NT2/D1 (cell line): Measurements from ENCODE around the gene OSGIN1.

Experiments used
- DNase-seq: peaks from one replicate; pipeline ENCODE4 v3.0.0-alpha.2; 2011; ENCODE audit warnings: low read depth, low spot score
- H3K27me3 ChIP-seq: 2 replicates; pipeline ENCODE4 v1.6.0; 2011; ENCODE audit warnings: mild to moderate bottlenecking; ENCODE audit not compliant: insufficient read length, insufficient read depth
- H3K36me3 ChIP-seq: 2 replicates; pipeline ENCODE4 v1.6.1; 2011; ENCODE audit warnings: mild to moderate bottlenecking, low read length, mixed read lengths; ENCODE audit not compliant: insufficient read depth, insufficient read length
- H3K4me1 ChIP-seq: 2 replicates; pipeline ENCODE4 v1.5.1; 2011; ENCODE audit not compliant: insufficient read depth, insufficient read length
- H3K4me3 ChIP-seq: 2 replicates; pipeline ENCODE4 v1.5.1; 2011; ENCODE audit warnings: low read depth; ENCODE audit not compliant: insufficient read length
- H3K9ac ChIP-seq: 2 replicates; pipeline ENCODE4 v1.6.0; 2011; ENCODE audit warnings: low read depth; ENCODE audit not compliant: insufficient read length
- H3K9me3 ChIP-seq: 2 replicates; pipeline ENCODE4 v1.5.1; 2011; ENCODE audit warnings: mild to moderate bottlenecking, low read length; ENCODE audit not compliant: insufficient read depth
- SUZ12 ChIP-seq: IDR thresholded peaks from 2 replicates; pipeline ENCODE4 v1.6.1; 2011; ENCODE audit not compliant: insufficient read length, insufficient read depth; ENCODE audit errors: extremely low read depth
- YY1 ChIP-seq: IDR thresholded peaks from 2 replicates; pipeline ENCODE4 v1.6.1; 2011; ENCODE audit not compliant: insufficient read length, insufficient read depth
- ZNF274 ChIP-seq: IDR thresholded peaks from 2 replicates; pipeline ENCODE4 v1.6.1; 2011; ENCODE audit warnings: mild to moderate bottlenecking, low read depth, low read length

Gene OSGIN1

DNA sequence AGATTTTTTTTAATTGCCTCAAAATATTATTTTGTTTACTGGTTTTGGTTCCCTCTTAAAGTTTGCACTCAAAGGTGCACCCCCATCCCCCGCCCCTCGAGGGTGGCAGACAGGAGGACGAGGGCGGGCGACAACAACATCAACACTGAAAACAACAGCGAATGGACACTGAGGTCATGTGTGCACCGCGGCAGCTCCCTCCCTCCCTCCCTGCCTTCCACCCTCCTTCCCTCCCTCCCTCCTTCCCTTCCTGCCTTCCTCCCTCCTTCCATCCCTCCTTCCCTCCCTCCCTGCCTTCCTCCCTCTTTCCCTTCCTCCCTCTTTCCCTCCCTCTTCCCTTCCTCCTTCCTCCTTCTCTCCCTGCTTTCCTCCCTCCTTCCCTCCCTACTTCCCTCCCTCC is 1.5 kb upstream of the OSGIN1 start:
- no peak overlapping the region for H3K4me3 ChIP-seq
- no peak for DNase-seq
- H3K9ac ChIP-seq: no peak overlapping the region
- H3K27me3 ChIP-seq: peaks cover 12% of the 10 kb centered on the region
- H3K36me3 ChIP-seq: no peaks in the 10 kb centered on the region
- TF ChIP-seq ZNF274 (no peak), YY1 (no peak), SUZ12 (no peak)
- H3K9me3 ChIP-seq: no peaks in the 10 kb centered on the region
- H3K4me1 ChIP-seq: peaks cover 16% of the 10 kb centered on the region

DNA sequence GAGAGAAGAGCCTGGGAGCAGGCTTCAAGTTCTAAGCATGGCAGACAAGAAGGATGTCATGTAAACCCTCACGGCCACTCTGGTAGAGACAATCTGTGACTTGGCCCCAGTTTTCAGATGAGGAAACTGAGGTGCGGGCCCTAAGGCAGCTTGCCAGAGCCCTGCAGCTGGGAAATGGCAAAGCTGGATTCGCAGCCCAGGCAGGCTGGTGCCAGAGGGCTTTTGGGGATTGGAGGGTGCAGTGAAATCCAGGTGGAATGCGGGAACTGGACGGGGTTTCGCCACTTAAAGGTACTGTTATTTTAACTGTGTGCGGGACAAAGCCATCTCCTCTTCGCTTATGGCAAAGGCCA is 477 bp upstream of the OSGIN1 start:
- Histone ChIP-seq H3K4me1 (peaks cover 16% of the 10 kb centered on the region), H3K36me3 (no peaks in the 10 kb centered on the region), H3K27me3 (peaks cover 13% of the 10 kb centered on the region), H3K9ac (peak overlapping the region; percentile 61), H3K9me3 (no peaks in the 10 kb centered on the region), H3K4me3 (peak overlapping the region; percentile 58)
- no peak for DNase-seq
- no peak for TF ChIP-seq SUZ12
- TF ChIP-seq YY1: no peak
- no peak for TF ChIP-seq ZNF274

DNA sequence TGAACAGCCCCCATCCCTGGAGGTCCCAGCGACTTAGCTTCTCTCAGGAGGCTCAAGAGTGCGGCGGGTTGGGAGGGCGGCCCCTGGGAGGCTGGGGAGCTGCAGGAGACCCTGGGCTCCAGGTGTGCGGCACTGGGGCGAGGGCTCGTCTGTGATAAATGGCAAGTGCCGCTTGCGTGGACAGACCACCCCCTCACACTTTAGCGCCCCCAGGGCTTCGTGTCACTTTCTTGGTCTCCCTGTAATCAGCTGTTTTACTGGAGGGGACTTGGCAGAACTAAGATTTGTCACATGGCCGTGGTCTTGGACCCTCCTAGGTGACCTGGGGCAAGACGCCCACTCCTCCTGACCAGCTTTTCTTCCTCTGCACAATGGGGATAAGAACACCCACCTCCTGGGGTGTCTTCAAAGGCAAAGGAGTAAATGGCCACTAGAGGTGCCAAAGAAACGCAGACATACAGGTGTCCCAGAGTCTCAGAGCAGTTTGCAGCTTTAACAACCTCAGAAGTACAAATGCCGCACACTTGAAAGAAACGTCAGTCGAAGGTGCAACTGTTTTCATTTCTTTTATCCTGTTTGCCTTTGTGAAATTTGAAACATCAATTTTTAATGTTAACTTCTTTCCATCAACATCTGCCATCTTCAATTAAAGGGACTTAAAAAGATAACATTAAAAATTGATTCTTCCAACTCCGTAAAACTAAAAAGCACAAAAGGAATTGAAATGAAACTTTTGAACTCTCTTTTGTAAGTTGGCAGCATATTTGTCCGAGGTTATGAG is 946 bp downstream of the OSGIN1 start:
- H3K36me3 ChIP-seq: no peaks in the 10 kb centered on the region
- H3K4me3 ChIP-seq: peak overlapping the region; percentile 58
- H3K4me1 ChIP-seq: peaks cover 14% of the 10 kb centered on the region
- H3K9ac ChIP-seq: peak overlapping the region; percentile 86
- no peak for DNase-seq
- H3K9me3 ChIP-seq: no peaks in the 10 kb centered on the region
- H3K27me3 ChIP-seq: peaks cover 13% of the 10 kb centered on the region
- TF ChIP-seq SUZ12: no peak
- no peak for TF ChIP-seq ZNF274
- no peak for TF ChIP-seq YY1

- Histone ChIP-seq H3K9me3 (no peaks in the 10 kb centered on the region), H3K9ac (peak overlapping the region; percentile 3), H3K27me3 (peaks cover 13% of the 10 kb centered on the region), H3K36me3 (peaks cover 2% of the 10 kb centered on the region), H3K4me1 (peaks cover 14% of the 10 kb centered on the region), H3K4me3 (no peak overlapping the region)
- peak; percentile 35 for DNase-seq
- TF ChIP-seq ZNF274 (no peak), SUZ12 (no peak), YY1 (no peak)
These were observed 1.6 kb downstream of the OSGIN1 start for GRCh38 chr16:83954577-83955016.

GRCh38 chr16:83955218-83956130 is 2.4 kb downstream of the OSGIN1 start:
- H3K4me1 ChIP-seq: peaks cover 14% of the 10 kb centered on the region

DNA sequence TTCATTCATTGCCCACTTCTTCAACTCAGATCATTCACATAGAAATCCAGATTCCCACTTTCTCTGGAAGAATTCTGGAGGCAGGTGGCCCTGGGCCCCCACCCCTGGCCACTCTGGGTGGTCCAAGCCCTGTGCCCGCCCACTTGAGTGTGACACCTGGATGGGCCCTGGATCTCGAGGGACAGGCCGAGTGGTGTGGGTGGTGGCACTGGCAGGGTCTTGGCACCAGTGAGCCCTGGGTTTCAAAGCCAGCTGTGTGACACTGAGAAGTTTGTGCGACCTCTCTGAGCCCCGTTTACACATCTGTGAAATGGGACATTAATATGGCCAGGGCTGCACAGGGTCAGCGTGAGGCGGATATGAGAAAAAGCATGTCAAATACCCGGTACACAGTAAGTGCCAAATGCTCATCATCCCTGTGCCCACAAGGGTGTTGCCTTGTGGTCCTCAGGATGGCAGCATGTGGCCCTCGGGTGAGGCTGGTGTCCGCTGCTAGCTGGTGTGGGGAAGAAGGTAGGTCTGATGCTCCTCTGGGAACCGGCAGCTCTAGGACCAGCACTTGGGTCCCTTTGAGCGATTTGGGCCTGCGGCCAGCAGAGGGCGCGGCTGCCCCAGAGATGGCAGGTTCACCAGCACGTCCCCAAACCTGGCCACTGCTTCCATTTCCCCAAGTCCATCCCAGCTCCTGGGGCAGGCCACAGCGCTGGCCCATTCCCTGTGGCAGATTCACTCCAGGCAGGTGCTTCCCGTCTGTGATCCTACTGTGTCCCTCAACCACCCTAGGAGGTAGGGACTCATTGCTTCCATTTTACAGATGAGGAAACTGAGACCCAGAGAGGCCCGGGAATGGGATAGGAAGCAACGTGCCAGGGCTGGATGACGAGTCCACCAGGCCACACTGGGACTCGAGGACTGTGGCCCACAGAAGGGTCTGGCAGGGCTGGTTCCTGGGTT is 3.6 kb downstream of the OSGIN1 start:
- peaks cover 8% of the 10 kb centered on the region for H3K36me3 ChIP-seq
- peaks cover 12% of the 10 kb centered on the region for H3K4me1 ChIP-seq
- peaks cover 13% of the 10 kb centered on the region for H3K27me3 ChIP-seq
- TF ChIP-seq ZNF274 (no peak), SUZ12 (no peak), YY1 (no peak)
- no peaks in the 10 kb centered on the region for H3K9me3 ChIP-seq
- DNase-seq: peak; percentile 90
- no peak overlapping the region for H3K9ac ChIP-seq
- no peak overlapping the region for H3K4me3 ChIP-seq

More at GRCh38 chr16:83955218-83956130, 2.4 kb downstream of the OSGIN1 start:
- H3K27me3 ChIP-seq: peaks cover 13% of the 10 kb centered on the region
- no peak overlapping the region for H3K4me3 ChIP-seq
- no peak overlapping the region for H3K9ac ChIP-seq
- no peaks in the 10 kb centered on the region for H3K9me3 ChIP-seq
- H3K36me3 ChIP-seq: peaks cover 5% of the 10 kb centered on the region
- no peak for DNase-seq
- no peak for TF ChIP-seq YY1
- no peak for TF ChIP-seq SUZ12
- no peak for TF ChIP-seq ZNF274
